GM19467 (cell line): Measurements from ENCODE around the gene ATP2B3.
A peak's percentile ranks its signal among the peaks of the same experiment; 100 is the strongest.

Experiments
- ATAC-seq: cut with Tn5 transposase; IDR thresholded peaks from one replicate; pipeline ENCODE4 v1.9.1; 2021; ENCODE audit warnings: mild to moderate bottlenecking, moderate library complexity; ENCODE audit not compliant: unreplicated experiment

Gene ATP2B3

GRCh38 chrX:153609917-153610835 lies 92.7 kb downstream of the ATP2B3 start:
- ATAC-seq = peak; percentile 71

- ATAC-seq = no peak
Measured at GRCh38 chrX:153610836-153611213, 93.4 kb downstream of the ATP2B3 start.

DNA sequence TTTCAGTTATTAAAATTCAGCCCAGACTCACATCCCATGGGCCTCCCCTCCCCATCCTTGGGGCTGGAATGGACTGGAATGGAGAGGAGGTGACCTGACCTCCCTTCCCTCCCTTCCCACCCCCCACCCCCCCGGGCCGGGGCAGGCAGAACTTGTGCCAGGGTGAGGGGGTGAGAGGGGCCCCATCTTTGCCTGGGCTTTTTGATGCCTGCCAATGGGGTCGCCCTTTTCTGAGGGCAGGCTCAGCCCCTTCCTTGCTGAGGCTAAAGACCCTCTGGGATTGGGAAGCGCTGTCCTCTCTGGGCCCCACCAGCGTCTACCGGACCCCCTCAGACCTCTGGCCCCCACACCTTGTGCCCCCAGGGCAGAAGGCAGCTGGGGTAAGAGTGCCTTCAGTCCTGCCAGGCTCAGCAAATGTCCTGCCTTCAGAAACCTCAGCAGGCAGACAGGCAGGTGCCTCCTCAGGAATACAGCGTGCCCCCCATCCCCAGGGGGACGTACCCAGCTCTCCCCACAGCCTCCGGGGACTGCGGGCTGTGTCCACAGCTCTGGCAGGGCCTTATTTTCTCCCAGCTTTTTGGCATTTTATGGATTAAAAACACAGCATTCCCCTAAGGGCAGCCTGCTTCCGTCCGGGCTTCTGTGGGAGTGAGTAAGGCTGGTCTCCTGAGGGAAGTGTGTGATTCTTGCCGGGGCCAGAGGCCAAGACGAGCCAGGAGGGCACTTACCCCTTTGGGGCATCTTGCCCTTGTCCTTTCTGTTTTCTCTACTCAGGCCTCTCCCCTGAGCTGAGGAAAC lies 94.1 kb downstream of the ATP2B3 start:
- no peak for ATAC-seq

- ATAC-seq = no peak
Measured at GRCh38 chrX:153612413-153612812, 95.0 kb downstream of the ATP2B3 start.

DNA sequence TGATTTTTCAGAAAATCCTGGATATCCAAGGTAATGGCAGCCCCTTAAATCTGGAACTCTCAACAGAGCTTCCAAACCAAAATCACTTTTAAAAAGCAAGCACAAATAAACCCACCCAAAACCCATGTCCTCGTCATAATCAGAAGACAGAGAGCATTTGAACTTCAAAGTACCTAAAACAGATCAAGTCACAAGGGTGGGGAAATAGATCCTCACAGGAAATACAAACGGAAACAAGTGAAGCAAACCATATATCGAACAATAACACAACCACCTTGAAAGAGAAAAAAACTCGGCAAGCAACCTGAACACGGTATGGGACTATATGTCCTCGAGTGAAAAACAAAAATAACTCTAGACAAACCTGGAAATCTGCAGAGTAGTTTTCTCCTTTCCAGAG lies 97.4 kb downstream of the ATP2B3 start:
- no peak for ATAC-seq

DNA sequence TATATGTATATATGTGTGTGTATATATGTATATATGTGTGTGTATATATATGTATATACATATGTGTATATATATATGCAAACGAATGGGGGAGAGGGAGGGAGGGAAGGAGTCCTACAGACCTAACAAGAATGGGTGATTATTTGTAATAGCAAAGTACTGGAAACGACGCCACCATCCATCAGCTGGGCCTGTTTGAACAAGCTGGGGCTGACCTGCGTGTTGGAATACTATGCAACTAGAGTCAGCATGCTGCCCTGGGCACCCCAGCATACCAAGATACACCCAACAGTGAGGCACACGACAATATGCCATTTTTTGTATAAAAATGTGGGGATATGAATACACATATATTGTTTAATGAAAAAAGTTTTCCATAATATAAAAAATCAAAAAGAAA lies 103.1 kb downstream of the ATP2B3 start:
- ATAC-seq = no peak

- no peak for ATAC-seq
Measured at GRCh38 chrX:153621949-153622598, 104.6 kb downstream of the ATP2B3 start.

GRCh38 chrX:153622661-153623309 lies 105.3 kb downstream of the ATP2B3 start:
- ATAC-seq = no peak

DNA sequence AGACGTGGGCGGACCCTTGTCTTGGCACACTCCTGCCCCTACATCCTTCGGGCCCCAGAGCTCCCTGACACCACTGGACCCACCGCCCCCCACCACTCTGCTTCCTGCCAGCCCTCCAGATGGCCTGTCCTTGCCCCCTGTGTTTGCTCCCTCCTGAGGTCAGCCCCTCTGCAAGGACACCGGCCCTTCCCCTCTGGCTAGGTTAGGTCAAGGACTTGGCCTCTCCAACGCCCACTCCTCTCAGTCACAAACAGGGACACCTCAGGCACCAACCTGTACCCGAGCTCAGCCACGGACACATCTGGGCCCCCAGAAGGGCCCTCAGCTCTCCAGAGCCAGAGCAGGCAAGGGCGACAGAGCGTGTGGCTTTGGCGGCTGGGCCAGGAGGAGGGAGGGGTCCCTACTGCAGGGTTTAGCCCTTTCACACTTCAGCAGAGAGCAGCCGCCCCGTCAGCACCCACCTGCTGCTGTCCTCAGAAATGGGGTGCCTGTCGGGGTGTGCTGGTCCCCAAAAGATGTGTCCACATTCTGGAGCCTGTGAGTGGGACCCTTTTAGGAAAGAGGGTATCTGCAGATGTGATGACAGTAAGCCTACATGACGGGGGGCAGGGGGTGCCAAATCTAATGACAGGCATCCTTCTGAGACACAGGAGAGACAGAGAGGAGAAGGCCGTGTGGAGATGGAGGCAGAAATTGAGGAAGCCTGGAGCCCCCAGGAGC lies 106.0 kb downstream of the ATP2B3 start:
- no peak for ATAC-seq

DNA sequence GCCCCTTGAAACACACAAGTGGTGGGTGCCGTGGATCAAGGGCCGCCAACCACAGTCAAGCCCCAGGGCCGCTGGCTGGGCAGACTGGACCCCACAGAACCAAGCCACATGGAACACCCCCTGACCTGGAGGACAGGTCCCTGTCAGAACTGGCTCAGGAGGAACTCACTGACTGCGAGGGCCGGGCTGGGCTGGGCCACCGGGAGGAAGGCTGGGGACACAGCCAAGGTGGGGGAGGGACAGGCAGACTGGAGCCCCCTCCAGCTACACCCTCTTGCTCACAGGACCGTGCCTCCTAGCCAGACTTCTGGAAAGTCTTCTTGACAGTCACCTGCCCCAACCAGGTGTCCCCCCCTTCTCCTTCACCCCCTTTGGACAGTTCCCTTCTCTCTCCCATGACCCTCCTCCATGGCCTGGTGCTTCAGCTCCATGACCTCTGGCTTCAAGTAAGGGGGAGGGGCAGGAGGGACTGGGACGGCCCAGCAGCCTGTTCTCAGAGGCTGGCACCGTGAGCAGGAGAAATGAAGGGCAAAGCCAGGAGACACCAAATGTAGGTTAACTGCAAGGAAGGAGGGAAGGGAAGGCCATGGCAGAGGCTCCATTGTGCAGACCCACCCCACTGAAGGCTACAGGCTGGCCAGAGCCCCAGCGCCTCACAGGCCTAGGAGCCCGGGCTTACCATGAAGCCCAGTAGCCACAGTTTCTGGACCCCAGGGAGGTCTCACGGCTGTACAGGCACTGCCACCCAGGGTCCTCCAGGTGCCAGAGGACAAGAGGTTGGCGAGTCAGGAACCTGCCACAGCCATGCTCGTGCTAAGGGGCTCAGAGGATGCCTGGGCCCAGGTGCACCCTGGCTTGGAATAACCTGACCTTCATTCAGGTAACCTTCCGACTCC lies 107.0 kb downstream of the ATP2B3 start:
- ATAC-seq = no peak

GRCh38 chrX:153625271-153626024 lies 108.0 kb downstream of the ATP2B3 start:
- ATAC-seq = no peak

DNA sequence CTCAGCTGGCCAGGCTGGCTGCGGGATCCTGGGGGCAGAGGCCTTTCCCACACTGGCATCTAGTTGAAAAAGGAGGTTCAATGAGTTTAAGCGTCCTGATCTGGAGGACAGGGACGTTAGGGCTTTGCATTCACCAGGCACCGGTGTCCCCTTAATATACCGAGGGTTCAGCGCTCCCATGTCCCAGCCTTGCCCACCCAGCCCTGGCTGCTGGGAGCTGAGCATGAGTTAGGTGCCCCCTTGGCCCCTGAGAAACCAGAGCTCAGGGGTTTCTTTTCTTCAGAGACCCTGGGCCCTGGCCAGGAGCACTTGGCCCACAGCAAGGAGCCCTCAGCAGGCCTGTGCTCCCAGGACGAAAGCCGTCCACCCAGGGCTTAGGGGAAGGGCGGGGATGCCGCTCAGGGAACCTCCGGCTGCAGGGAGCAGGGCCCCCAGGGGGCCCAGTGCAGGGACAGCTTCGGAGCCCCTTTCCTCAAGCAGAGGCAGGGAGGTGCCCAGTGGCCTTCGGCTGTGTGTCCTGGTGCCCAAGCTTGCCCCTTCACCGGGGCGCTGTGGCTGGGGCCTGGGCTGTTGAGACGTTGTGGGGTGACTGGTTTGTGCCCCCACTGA lies 108.7 kb downstream of the ATP2B3 start:
- no peak for ATAC-seq

DNA sequence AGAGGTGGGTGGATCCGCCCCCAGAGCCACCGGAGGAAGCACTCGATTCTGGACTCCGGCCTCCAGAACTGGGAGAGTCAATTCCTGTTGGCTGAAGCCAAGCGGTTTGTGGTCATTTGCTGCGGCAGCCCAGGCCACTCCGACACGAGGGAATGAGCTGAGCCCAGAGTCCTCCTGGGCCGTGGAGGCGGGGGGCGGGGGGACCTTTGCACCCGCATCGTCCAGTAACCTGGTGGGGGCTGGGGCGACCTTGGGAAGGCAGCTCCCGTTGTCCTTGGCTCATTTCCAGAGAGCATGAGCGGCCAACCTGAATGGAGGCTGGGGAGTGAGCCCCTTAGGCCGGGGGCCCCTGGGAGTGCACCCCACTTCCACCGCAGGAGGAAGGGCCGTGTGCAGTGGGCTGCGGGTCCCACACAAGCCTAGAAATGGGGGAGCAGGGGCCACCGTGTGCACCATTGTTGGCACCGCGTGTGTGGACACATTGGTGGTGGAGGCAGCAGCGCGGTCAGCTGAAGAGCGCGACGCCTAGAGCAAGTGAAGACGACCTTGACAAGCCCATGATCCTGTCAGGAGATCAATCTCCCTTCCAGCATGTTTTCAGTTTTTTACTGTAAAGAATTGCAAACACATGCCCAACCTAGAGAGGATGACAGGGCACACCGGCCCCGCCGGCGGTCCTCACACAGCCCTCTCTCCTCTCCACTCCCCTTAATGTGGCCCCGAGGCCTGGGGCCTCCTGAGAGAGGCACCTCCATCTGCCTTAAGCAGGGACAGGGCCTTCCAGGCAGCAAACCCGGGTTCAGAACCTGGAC lies 109.6 kb downstream of the ATP2B3 start:
- no peak for ATAC-seq

- ATAC-seq = no peak
Measured at GRCh38 chrX:153627675-153628111, 110.3 kb downstream of the ATP2B3 start.

DNA sequence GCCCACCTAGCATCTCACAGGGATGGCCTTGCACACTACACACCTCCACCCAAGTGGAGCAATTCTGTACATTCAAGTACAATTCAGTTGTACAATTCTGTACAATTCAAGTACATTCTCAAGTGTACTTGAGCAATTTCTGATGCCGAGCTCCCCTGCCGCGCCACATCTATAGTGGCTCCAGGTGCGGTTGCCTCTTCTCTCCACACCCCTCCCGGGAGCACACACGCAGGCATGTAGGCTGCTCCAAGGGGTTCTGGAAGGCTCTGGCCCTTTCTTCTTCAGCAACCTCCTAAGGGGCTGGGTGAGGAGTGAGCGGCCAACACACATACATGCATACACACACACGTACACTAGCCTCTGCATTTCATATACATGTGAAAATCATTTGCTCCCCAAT lies 110.7 kb downstream of the ATP2B3 start:
- ATAC-seq = no peak

- no peak for ATAC-seq
Measured at GRCh38 chrX:153628665-153629064, 111.2 kb downstream of the ATP2B3 start.

DNA sequence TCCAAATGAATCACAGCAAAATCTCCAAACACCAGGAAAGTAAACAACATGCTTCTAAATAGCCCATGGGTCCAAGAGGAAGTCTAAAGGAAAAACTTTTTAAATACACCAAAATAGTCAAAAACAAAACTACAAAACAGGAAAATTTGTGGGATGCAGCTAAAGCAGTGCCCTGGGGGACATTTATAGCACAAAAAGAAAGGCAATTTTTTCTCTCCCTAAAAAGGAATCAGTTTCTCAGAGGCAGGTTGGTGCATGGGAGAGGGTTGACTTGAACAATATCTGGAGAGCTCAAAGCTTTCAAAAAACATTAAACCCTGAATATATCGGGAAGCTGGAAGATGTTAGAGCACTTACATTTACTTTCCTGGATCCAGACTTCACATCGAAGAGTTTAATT lies 113.9 kb downstream of the ATP2B3 start:
- no peak for ATAC-seq
